Cardiac muscle cell (in vitro differentiated cells and primary cell): Measurements from ENCODE around the gene MCAM. TPM values are rescaled to one million over a fixed set of nuclear protein-coding genes. Genes with fewer than 3 reads are reported as not detected.

Source experiments
- DNase-seq, 2 donors: peaks; one replicate each; pipeline versions ENCODE4 v3.0.0 to v3.0.0-alpha.2; 2010 to 2017; ENCODE audit warnings: low read depth in 1 of 2, low spot score in 1 of 2
- H3K27ac ChIP-seq: fragments of 200-600 bp; sonication (generic); 2 replicates; pipeline ENCODE4 v1.5.1; 2016
- H3K27me3 ChIP-seq: fragments of 200-600 bp; sonication (generic); 2 replicates; pipeline ENCODE4 v1.6.0; 2016; ENCODE audit warnings: control low read depth
- H3K36me3 ChIP-seq: fragments of 200-600 bp; sonication (generic); 2 replicates; pipeline ENCODE4 v1.5.1; 2016; ENCODE audit warnings: control low read depth
- H3K4me1 ChIP-seq: fragments of 200-600 bp; sonication (generic); 2 replicates; pipeline ENCODE4 v1.8.1; 2017; ENCODE audit warnings: low read depth, mild to moderate bottlenecking, mixed run types
- H3K4me3 ChIP-seq: fragments of 200-600 bp; sonication (generic); 2 replicates; pipeline ENCODE4 v1.5.1; 2016; ENCODE audit warnings: mild to moderate bottlenecking
- H3K9me3 ChIP-seq: fragments of 200-600 bp; sonication (generic); 2 replicates; pipeline ENCODE4 v1.5.1; 2017; ENCODE audit warnings: low read depth, mild to moderate bottlenecking, control low read depth
- polyA plus RNA-seq: library from polyadenylated mRNA; unstranded; fragments of >200 nt; fragmentation: Nextera tagmentation; extraction: Ambion mirVana; gene quantifications from 2 replicates; pipeline ENCODE4 v1.2.1, GENCODE V29; 2016
- total RNA-seq: library from RNA; depleted of rRNA; stranded (reverse); fragments of >200 nt; gene quantifications from 2 replicates; pipeline ENCODE4 v1.2.3, GENCODE V29; 2016
- TF ChIP-seq, protein P1 (sequence below): IDR thresholded peaks from 2 replicates; pipeline ENCODE4 v1.5.1; 2012; ENCODE audit warnings: low read depth, mild to moderate bottlenecking, low read length

Gene MCAM
- total and polyA plus RNA-seq, 2 experiments from 2014 or later: 13.8 to 49.3 TPM

GRCh38 chr11:119356349-119357031, 39.6 kb upstream of the MCAM start:
- H3K27ac ChIP-seq: peak overlapping the region; percentile 71
- TF ChIP-seq, protein P1, sequence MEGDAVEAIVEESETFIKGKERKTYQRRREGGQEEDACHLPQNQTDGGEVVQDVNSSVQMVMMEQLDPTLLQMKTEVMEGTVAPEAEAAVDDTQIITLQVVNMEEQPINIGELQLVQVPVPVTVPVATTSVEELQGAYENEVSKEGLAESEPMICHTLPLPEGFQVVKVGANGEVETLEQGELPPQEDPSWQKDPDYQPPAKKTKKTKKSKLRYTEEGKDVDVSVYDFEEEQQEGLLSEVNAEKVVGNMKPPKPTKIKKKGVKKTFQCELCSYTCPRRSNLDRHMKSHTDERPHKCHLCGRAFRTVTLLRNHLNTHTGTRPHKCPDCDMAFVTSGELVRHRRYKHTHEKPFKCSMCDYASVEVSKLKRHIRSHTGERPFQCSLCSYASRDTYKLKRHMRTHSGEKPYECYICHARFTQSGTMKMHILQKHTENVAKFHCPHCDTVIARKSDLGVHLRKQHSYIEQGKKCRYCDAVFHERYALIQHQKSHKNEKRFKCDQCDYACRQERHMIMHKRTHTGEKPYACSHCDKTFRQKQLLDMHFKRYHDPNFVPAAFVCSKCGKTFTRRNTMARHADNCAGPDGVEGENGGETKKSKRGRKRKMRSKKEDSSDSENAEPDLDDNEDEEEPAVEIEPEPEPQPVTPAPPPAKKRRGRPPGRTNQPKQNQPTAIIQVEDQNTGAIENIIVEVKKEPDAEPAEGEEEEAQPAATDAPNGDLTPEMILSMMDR: peak; percentile 75
- no peaks in the 10 kb centered on the region for H3K9me3 ChIP-seq
- DNase-seq: peak; percentile 80 to 91
- H3K4me1 ChIP-seq: peaks cover 46% of the 10 kb centered on the region
- H3K27me3 ChIP-seq: no peaks in the 10 kb centered on the region
- peaks cover 36% of the 10 kb centered on the region for H3K36me3 ChIP-seq
- H3K4me3 ChIP-seq: no peak overlapping the region

DNA sequence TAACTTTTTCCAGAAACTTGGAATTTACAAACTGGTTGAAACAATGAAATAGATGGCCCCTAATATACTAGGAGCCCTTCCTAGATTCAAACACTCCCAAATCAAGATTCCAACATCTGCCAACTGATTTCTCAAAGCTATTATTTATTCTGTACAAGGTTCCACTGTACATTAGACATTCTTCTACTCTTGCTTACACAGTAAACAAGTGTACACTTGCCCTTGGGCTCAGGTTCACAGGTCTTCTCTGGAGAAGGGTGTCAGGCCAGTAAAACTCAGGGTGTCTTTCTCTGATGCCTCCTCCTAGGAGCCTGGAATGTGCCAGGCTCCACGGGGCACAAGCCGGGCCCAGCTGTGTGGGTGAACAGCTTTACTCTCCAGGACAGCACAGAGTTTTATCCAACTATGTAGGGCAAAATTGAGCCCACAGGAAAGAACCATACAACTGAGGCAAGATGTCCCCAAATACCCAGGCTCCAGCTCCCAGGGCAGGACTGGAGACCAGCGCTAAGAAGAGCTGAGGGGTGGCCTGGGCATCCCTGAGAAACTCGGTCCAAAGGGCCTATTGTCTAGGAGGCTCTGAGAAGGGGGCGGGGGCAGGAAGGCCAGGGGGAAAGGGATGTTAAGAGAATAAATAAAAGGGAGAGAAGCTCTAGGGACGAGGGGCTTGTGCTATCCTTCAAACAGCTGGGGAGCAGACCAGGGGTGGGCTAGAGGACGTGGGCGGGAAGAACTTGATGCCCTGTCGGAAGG, 38.3 kb upstream of the MCAM start:
- Histone ChIP-seq H3K27ac (no peak overlapping the region), H3K9me3 (no peaks in the 10 kb centered on the region), H3K4me1 (peaks cover 40% of the 10 kb centered on the region), H3K4me3 (no peak overlapping the region), H3K27me3 (no peaks in the 10 kb centered on the region), H3K36me3 (peaks cover 36% of the 10 kb centered on the region)
- DNase-seq: no peak
- TF ChIP-seq, protein P1: no peak

DNA sequence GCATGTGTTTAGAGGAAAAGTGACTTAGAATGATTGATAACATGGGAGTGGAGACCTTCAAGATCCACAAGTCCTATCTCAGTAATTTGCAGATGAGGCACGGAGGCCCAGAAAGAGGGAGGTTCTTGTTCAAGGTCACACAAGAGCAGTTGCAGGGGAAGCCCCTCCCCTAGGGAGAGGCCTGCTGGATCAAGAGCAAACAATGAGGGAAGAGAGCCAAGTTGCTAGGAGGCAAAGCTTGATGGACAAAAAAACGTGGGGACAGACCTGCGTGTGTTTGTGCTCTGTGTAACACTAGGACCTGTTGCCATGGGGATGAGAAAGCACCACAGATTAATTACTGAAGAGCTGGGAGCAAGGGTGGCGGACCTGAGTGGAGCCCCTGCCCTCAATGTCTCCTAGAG, 35.9 kb upstream of the MCAM start:
- Histone ChIP-seq H3K4me3 (no peak overlapping the region), H3K27ac (peak overlapping the region; percentile 62), H3K36me3 (peaks cover 18% of the 10 kb centered on the region), H3K9me3 (no peaks in the 10 kb centered on the region), H3K27me3 (no peaks in the 10 kb centered on the region), H3K4me1 (peaks cover 33% of the 10 kb centered on the region)
- TF ChIP-seq, protein P1: no peak
- peak; percentile 64 to 67 for DNase-seq

DNA sequence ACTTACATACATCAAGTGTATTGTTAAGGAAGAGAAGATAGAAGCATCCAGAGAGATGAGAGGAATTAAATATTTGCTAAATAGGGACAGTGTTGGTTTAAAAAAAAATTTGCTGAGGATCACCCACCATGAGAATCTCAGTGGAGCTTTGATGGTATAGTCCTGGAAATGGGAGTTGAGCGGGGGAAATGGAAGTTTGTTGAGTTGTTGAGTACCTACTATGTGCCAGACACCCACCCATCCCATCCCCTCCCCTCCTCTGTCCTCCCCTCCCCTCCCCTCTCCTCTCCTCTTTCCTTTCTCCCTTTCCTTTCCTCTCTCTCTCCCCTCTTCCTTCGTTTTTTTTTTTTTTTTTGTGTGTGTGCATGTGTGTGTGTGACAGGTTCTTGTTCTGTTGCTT, 34.3 kb upstream of the MCAM start:
- no peak overlapping the region for H3K27ac ChIP-seq
- DNase-seq: no peak
- H3K4me3 ChIP-seq: no peak overlapping the region
- no peaks in the 10 kb centered on the region for H3K9me3 ChIP-seq
- TF ChIP-seq, protein P1: no peak
- no peaks in the 10 kb centered on the region for H3K27me3 ChIP-seq
- peaks cover 20% of the 10 kb centered on the region for H3K4me1 ChIP-seq
- peaks cover 9% of the 10 kb centered on the region for H3K36me3 ChIP-seq

DNA sequence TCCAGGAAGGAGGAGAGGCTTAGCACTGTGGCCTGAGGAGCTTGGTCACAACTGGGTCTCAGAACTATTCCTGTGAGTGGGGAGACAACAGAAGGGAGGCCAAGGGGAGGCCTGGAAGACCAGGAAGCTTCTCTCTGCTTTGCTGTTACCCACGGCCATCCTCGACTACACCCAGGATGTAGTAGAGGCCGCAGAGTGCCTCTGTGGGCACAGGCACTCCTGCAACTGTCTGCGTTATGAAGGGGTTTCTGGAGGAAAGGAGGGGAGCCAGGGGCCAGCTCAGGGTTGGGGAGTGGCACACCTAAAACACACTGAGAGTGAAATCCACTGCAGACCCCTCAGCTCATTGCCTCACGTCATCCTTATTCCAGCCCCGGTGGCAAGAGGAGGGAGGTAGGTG, 33.4 kb upstream of the MCAM start:
- no peak overlapping the region for H3K27ac ChIP-seq
- DNase-seq: no peak

More for the DNA sequence above, 33.4 kb upstream of the MCAM start:
- Histone ChIP-seq H3K4me1 (peaks cover 16% of the 10 kb centered on the region), H3K9me3 (no peaks in the 10 kb centered on the region), H3K27me3 (no peaks in the 10 kb centered on the region), H3K4me3 (no peak overlapping the region), H3K36me3 (peaks cover 9% of the 10 kb centered on the region)
- TF ChIP-seq, protein P1: no peak
